ENCODE data around the gene SP140L.
"Not testable (repeated sequence)": the region's sequence is repeated elsewhere in the genome, so short reads cannot be mapped to it uniquely, and the experiment has no call there.

SP140L gene

GRCh38 chr2:230423851-230424458 is 97.0 kb downstream of the SP140L start:
- DNase-seq = no peak

GRCh38 chr2:230425377-230425776 is 98.4 kb downstream of the SP140L start:
- DNase-seq = no peak

DNA sequence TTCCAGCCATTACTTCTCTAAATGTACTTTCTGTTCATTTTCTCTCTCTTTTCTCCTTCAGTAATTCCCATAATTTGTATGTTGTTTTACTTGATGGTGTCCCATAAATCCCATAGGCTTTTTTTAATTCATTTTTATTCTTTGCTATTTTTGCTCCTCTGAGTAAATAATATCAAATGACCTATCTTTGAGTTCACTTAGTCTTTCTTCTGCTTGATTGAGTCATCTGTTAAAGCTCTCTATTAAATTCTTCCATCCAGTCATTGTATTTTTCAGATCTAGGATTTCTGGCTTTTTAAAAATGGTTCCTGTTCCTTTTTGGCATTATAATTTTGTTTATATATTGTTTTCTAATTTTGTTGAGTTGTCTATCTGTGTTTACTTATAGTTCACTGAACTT is 102.5 kb downstream of the SP140L start:
- DNase-seq = no peak

GRCh38 chr2:230430957-230431910 is 104.2 kb downstream of the SP140L start:
- no peak for DNase-seq

GRCh38 chr2:230434677-230435324 is 107.8 kb downstream of the SP140L start:
- no peak for DNase-seq

DNA sequence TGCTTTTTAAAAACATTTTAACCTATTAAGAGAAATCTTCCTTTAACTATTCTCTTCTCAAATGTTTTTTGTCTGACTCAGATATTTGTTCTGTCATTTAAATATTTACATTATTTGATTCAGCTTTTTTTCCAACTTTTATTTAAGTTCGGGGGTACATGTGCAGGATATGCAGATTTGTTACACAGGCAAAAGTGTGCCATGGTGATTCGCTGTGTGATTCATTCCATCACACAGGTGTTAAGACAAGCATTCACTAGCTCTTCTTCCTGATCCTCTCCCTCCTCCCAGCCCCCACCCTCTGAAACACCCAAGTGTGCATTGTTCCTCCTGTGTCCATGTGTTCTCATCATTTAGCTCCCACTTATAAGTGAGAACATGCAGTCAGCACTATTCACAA is 108.4 kb downstream of the SP140L start:
- DNase-seq = no peak

GRCh38 chr2:230439121-230439520 is 112.1 kb downstream of the SP140L start:
- not testable (repeated sequence) for DNase-seq

GRCh38 chr2:230439590-230439989 is 112.6 kb downstream of the SP140L start:
- no peak for DNase-seq

DNA sequence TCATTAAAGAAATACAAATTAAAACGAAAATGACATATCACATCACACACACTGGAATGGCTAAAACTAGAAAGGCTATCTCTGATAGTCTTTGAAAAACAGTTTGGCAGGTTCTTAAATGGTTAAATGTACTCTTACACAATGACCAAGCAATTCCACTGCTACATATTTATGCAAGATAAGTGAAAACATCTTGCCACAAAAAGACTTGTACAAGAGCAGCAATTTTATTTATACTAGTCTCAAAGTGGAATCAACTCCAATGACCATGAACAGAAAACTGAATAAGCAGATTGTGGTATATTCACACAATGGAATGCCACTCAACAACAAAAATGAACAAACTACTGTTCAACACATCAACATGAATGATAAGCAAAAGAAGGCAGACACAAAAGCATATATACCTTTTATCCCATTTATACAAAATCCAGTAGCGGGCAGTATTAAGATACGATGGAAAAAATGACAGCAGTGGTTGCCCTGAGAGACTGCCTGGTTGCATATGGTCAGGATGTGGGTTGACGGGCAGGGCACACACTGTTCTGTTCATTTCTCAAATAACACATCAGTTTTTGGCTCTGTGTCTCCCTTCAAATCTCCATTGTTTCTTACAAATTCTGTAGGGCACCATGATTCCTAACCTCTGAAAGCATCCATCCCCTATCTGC is 114.4 kb downstream of the SP140L start:
- DNase-seq = no peak

DNA sequence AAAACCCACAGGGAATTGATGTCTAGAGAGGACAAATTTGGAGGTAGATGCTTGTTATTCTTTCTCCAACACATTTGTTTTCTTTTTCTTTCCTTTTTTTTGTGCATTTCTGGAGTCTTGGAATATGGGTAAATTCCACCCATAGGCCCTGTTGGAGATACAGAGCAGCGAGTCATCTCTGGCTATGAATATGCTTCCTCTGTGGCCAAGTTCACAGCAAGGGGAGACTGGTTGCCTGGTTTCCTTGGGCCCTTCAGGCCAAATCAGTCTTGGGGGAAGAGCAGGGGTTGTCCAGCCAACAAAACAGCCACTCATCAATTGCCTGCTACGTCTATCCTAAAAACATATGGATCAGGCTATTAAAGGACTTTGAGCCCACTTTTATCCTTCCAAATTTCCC is 116.5 kb downstream of the SP140L start:
- DNase-seq = no peak

DNA sequence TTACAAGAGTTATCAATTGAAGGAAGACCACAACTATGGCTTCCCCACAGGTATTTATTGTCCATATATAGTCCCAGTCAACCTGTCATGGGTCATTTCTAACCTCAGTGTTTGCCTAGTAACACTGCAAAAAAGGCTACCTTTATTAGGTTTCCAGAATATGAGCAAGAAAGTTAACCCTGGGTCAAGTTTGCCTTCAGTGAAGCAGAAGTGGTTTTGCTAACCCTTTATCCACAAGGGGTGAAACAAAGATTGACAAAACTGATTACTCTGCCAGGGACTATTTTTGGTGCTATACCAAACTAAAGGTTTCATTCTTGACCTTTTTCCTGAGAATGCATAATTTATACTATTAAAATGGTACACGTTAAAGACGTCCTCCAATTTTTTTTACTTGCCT is 117.8 kb downstream of the SP140L start:
- no peak for DNase-seq

DNA sequence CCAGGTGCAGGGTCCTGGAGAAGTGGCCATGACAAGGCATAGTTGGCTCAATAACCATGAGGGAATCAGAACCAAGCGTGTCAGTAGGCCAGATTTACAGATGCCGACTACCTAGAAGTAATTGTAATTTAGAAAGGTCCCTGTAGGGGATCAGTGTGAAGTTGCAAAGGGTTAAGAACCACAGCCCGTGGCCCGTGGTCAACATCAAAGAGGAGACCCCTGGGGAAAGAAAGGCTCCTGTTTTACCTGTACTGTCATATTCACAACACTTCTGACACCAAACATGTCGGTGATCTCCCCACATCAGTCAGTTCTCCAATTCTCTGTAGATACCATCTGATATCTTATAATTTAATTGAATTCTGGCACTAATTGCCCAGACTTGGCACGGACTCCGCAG is 120.0 kb downstream of the SP140L start:
- no peak for DNase-seq

DNA sequence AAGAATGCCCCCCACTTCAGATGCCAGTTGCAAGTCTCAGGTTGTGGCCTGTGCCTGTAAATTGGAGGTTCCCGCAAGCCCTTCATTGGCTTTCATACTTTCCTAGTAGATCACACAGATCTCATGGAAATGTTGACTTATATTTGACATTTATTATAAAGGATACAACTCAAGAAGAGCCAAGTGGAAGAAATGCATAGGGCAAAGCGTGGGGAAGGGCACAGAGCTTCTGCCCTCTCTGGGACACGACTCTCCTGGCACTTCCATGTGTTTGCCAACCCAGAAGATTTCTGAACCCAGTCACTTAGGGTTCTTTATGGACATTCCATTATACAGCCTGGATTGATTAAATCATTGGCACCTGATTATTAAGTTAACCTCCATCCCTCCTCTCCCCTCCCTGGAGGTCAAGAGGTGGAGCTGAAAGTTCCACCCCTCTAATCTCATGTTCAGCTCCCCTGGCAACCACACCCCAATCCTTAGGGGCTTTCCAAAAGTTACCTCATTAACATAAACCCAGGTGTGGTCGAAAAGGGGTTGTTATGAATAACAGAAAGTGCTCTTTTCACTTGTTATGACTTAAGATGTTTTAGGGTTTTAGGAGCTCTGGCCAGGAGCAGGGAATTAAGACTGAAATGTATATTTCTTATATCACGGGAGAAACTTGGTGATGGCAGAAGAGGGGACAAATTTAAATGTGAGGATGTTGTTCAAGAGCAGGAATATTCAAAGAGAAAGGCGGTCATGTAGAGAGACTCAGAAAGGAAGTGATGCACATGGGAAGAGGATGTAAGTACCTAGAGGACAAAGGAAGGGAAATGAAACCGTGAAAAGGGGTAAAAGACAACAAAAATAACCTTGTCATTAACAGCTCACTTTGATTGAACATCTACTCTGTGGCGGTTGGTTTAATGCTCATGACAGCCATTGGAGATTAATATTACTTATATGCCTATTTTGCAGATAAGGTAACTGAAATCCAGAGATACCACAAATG is 120.8 kb downstream of the SP140L start:
- no peak for DNase-seq

- DNase-seq = no peak
These were observed 123.0 kb downstream of the SP140L start for GRCh38 chr2:230449901-230450467.

DNA sequence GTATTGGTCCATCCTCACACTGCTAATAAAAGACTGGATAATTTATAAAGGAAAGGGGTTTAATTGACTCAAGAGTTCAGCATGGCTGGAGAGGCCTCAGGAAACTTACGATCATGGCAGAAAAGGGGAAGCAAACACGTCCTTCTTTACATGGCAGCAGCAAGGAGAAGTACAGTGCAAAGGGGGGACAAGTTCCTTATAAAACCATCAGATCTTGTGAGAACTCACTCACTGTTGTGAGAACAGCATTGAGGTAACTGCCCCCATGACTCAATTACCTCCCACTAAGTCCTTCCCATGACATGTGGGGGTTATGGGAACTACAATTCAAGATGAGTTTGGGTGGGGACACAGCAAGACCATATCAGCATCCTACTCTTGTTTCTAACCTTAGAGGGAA is 126.0 kb downstream of the SP140L start:
- no peak for DNase-seq
